Fibroblast of villous mesenchyme (primary cell): ENCODE measurements around the gene ZBTB21. TPM values are rescaled to one million over a fixed set of nuclear protein-coding genes. Genes with fewer than 3 reads are reported as not detected.

Experiments
- DNase-seq: peaks from one replicate; pipeline ENCODE4 v3.0.0-alpha.2; 2010; ENCODE audit warnings: low read depth
- H3K4me3 ChIP-seq: 2 replicates; pipeline ENCODE4 v1.5.1; 2011; ENCODE audit warnings: low read depth, mild to moderate bottlenecking, low read length
- CTCF ChIP-seq: IDR thresholded peaks from 2 replicates; pipeline ENCODE4 v1.5.1; 2012; ENCODE audit warnings: low read depth, mild to moderate bottlenecking, low read length; ENCODE audit not compliant: insufficient read depth
- total RNA-seq: library from RNA; depleted of rRNA; stranded (reverse); fragments of >200 nt; gene quantifications from 2 replicates; pipeline ENCODE4 v1.2.3, GENCODE V29; 2012

The ZBTB21 gene
- total RNA-seq, 1 donor, result 19.0 TPM

- no peak for DNase-seq
- no peak for TF ChIP-seq CTCF
- no peak overlapping the region for H3K4me3 ChIP-seq
Observed at GRCh38 chr21:42022091-42022430, 11.9 kb upstream of the ZBTB21 start.

GRCh38 chr21:42021371-42022090 lies 11.4 kb upstream of the ZBTB21 start:
- TF ChIP-seq CTCF, result no peak
- DNase-seq, result no peak
- H3K4me3 ChIP-seq, result no peak overlapping the region

- no peak for DNase-seq
- H3K4me3 ChIP-seq, result no peak overlapping the region
- no peak for TF ChIP-seq CTCF
Observed at GRCh38 chr21:42019706-42020105, 9.5 kb upstream of the ZBTB21 start.

GRCh38 chr21:42019101-42019605 lies 9.0 kb upstream of the ZBTB21 start:
- H3K4me3 ChIP-seq, result no peak overlapping the region
- TF ChIP-seq CTCF, result no peak
- DNase-seq, result no peak

GRCh38 chr21:42017022-42017421 lies 6.9 kb upstream of the ZBTB21 start:
- no peak for TF ChIP-seq CTCF
- DNase-seq, result peak; percentile 20
- no peak overlapping the region for H3K4me3 ChIP-seq

- DNase-seq, result peak; percentile 76
- no peak overlapping the region for H3K4me3 ChIP-seq
- no peak for TF ChIP-seq CTCF
Observed at GRCh38 chr21:42016364-42016985, 6.3 kb upstream of the ZBTB21 start.
